ENCODE data around the gene TNFAIP3.
"Not testable (repeated sequence)": the region's sequence is repeated elsewhere in the genome, so short reads cannot be mapped to it uniquely, and the experiment has no call there.

TNFAIP3 gene

GRCh38 chr6:137832110-137832509, 34.9 kb upstream of the TNFAIP3 start:
- no peak overlapping the region for H3K27ac ChIP-seq (replicated peaks)
- no peak for DNase-seq (ENCODE audit: low read depth in 1 of 2, low spot score in 1 of 2)
- H3K27me3 ChIP-seq (ENCODE audit: insufficient read depth, poor library complexity, severe bottlenecking): no peaks in the 10 kb centered on the region
- TF ChIP-seq POLR2AphosphoS5 (IDR thresholded peaks at IDR 0.05; ENCODE audit: low read depth) (no peak), SPI1 (IDR thresholded peaks at IDR 0.05; ENCODE audit: borderline replicate concordance, low read depth) (no peak), GABPA (IDR thresholded peaks at IDR 0.05; ENCODE audit: low read depth) (no peak), REST (IDR thresholded peaks at IDR 0.05; ENCODE audit: insufficient replicate concordance, low read depth) (no peak), CTCF (IDR thresholded peaks at IDR 0.05; ENCODE audit: insufficient read depth, low read length) (no peak)
- H3K4me3 ChIP-seq (replicated peaks; ENCODE audit: insufficient read depth, low read length): no peak overlapping the region

GRCh38 chr6:137834508-137834907, 32.6 kb upstream of the TNFAIP3 start:
- Histone ChIP-seq H3K27ac (replicated peaks) (no peak overlapping the region), H3K27me3 (ENCODE audit: insufficient read depth, poor library complexity, severe bottlenecking) (no peaks in the 10 kb centered on the region), H3K4me3 (replicated peaks; ENCODE audit: insufficient read depth, low read length) (no peak overlapping the region)
- TF ChIP-seq CTCF (IDR thresholded peaks at IDR 0.05; ENCODE audit: insufficient read depth, low read length): no peak
- TF ChIP-seq REST (IDR thresholded peaks at IDR 0.05; ENCODE audit: insufficient replicate concordance, low read depth): no peak
- TF ChIP-seq SPI1 (IDR thresholded peaks at IDR 0.05; ENCODE audit: borderline replicate concordance, low read depth): no peak
- no peak for TF ChIP-seq POLR2AphosphoS5 (IDR thresholded peaks at IDR 0.05; ENCODE audit: low read depth)
- no peak for TF ChIP-seq GABPA (IDR thresholded peaks at IDR 0.05; ENCODE audit: low read depth)
- no peak for DNase-seq (ENCODE audit: low read depth in 1 of 2, low spot score in 1 of 2)

- Histone ChIP-seq H3K4me3 (replicated peaks; ENCODE audit: insufficient read depth, low read length) (no peak overlapping the region), H3K27ac (replicated peaks) (no peak overlapping the region), H3K27me3 (ENCODE audit: insufficient read depth, poor library complexity, severe bottlenecking) (no peaks in the 10 kb centered on the region)
- no peak for DNase-seq (ENCODE audit: low read depth in 1 of 2, low spot score in 1 of 2)
- TF ChIP-seq GABPA (IDR thresholded peaks at IDR 0.05; ENCODE audit: low read depth): no peak
- no peak for TF ChIP-seq REST (IDR thresholded peaks at IDR 0.05; ENCODE audit: insufficient replicate concordance, low read depth)
- TF ChIP-seq SPI1 (IDR thresholded peaks at IDR 0.05; ENCODE audit: borderline replicate concordance, low read depth): no peak
- no peak for TF ChIP-seq CTCF (IDR thresholded peaks at IDR 0.05; ENCODE audit: insufficient read depth, low read length)
Observed at GRCh38 chr6:137836788-137837187, 30.3 kb upstream of the TNFAIP3 start.

GRCh38 chr6:137838090-137838489, 29.0 kb upstream of the TNFAIP3 start:
- not testable (repeated sequence) for H3K27ac ChIP-seq (replicated peaks); DNase-seq (ENCODE audit: low read depth in 1 of 2, low spot score in 1 of 2); H3K27me3 ChIP-seq (ENCODE audit: insufficient read depth, poor library complexity, severe bottlenecking); H3K4me3 ChIP-seq (replicated peaks; ENCODE audit: insufficient read depth, low read length)

GRCh38 chr6:137838597-137838996, 28.5 kb upstream of the TNFAIP3 start:
- DNase-seq (ENCODE audit: low read depth in 1 of 2, low spot score in 1 of 2); H3K27ac ChIP-seq (replicated peaks); H3K27me3 ChIP-seq (ENCODE audit: insufficient read depth, poor library complexity, severe bottlenecking); H3K4me3 ChIP-seq (replicated peaks; ENCODE audit: insufficient read depth, low read length): not testable (repeated sequence)

All from HL-60 (cell line).